NCI-H2029 (cell line): ENCODE data around the gene FZD4.

Experiments
- DNase-seq: peaks from one replicate; lab custom pipeline; 2025; lab: John Stamatoyannopoulos, UW

Gene FZD4

GRCh38 chr11:86912238-86912637 is 43.0 kb downstream of the FZD4 start:
- DNase-seq, result no peak

- no peak for DNase-seq
These were observed 44.6 kb downstream of the FZD4 start for GRCh38 chr11:86910592-86910991.

GRCh38 chr11:86906198-86906597 is 49.0 kb downstream of the FZD4 start:
- no peak for DNase-seq

- no peak for DNase-seq
These were observed 49.9 kb downstream of the FZD4 start for GRCh38 chr11:86905252-86905651.

DNA sequence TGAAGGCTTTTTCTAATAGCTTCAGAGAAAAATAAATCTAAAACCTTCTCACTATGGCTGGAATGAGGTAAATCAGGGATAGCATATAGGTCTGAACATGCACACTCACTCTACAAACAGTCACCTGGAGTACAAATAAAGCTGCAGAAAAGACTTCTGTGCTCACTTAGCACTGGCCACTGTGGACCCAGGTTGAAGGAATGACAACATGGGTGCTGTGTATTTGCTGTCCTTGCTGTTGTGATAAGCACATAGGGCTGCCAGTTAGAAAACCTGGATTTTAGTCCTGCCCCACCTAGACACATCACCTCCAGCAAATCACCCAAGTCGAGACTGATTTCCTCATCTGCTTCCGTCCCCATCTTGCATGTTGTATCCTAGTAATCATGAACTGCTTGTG is 51.2 kb downstream of the FZD4 start:
- no peak for DNase-seq

GRCh38 chr11:86902345-86902744 is 52.9 kb downstream of the FZD4 start:
- no peak for DNase-seq

- no peak for DNase-seq
These were observed 53.6 kb downstream of the FZD4 start for GRCh38 chr11:86901599-86901998.

DNA sequence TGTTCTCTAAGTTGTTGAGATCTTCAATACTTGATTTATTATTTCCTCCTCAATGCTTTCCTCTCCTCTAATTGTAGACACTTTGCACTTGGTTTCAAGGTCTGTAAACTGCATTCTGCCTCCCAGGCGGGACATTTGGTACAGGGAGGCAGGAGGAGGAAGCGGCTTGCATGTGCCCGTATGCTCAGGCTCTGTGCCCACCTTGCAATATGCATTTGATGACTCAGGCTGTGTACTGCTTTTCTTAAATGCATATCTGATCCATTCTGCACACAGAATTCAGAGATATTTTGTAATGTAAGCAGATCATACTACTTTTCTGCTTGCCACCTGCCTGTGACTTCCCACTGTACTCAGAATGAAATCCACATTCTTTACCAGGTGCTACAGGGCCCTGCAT is 55.0 kb downstream of the FZD4 start:
- DNase-seq, result no peak

- DNase-seq, result no peak
These were observed 56.5 kb downstream of the FZD4 start for GRCh38 chr11:86898689-86899088.

GRCh38 chr11:86896441-86896841 is 58.8 kb downstream of the FZD4 start:
- no peak for DNase-seq
